Measurements from ENCODE around the gene LHFPL3.

DNA sequence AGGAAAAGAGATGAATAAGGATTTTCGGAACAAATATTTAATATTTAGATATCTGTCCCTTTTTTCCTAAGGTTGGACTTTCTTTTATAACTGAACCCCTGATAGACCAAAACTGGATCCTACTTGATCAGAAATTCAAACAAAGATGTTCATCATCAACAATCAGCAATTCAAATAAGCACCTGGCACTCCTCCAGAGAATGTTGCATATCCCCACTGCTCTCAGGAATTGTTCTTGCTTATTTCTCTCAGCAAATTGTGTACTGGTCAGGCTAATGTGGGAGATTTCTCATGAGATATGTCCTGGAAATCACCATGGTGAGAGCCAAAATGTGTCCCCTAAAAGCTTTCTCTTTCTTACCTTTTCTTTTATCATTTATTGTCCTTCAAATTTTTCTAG is 40.3 kb upstream of the LHFPL3 start:
- TF ChIP-seq POLR2A (IDR thresholded peaks at IDR 0.05; ENCODE audit: low read depth, low read length) (no peak), POLR2AphosphoS5 (IDR thresholded peaks at IDR 0.05; ENCODE audit: insufficient read depth, low read depth, low read length) (no peak), CTCF (IDR thresholded peaks at IDR 0.05; ENCODE audit: extremely low read depth in 1 of 2, insufficient read depth in 1 of 2, low read depth in 1 of 2, low read length in 2 of 2) (no peak), EZH2 (IDR thresholded peaks at IDR 0.05; ENCODE audit: borderline replicate concordance, low read depth, low read length, severe bottlenecking) (no peak), JUN (IDR thresholded peaks at IDR 0.05; ENCODE audit: borderline replicate concordance, insufficient read depth, insufficient read length, low read depth) (no peak), MYC (IDR thresholded peaks at IDR 0.05; ENCODE audit: low read depth, low read length) (no peak), GATA2 (IDR thresholded peaks at IDR 0.05; ENCODE audit: insufficient read depth, insufficient read length, low read depth, low read length) (no peak), FOS (IDR thresholded peaks at IDR 0.05; ENCODE audit: borderline replicate concordance, insufficient read depth, low read length) (no peak)
- TF ChIP-seq, protein P1, sequence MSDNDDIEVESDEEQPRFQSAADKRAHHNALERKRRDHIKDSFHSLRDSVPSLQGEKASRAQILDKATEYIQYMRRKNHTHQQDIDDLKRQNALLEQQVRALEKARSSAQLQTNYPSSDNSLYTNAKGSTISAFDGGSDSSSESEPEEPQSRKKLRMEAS (IDR thresholded peaks at IDR 0.05; ENCODE audit: insufficient read depth, insufficient read length), result no peak

Measured in endothelial cell of umbilical vein (primary cell).